GM21381 (cell line): ENCODE measurements around the gene NUP50.

Source experiments
- ATAC-seq: cut with Tn5 transposase; IDR thresholded peaks from one replicate; pipeline ENCODE4 v1.9.1; 2021; ENCODE audit warnings: mild to moderate bottlenecking, moderate library complexity; ENCODE audit not compliant: unreplicated experiment

NUP50 gene

DNA sequence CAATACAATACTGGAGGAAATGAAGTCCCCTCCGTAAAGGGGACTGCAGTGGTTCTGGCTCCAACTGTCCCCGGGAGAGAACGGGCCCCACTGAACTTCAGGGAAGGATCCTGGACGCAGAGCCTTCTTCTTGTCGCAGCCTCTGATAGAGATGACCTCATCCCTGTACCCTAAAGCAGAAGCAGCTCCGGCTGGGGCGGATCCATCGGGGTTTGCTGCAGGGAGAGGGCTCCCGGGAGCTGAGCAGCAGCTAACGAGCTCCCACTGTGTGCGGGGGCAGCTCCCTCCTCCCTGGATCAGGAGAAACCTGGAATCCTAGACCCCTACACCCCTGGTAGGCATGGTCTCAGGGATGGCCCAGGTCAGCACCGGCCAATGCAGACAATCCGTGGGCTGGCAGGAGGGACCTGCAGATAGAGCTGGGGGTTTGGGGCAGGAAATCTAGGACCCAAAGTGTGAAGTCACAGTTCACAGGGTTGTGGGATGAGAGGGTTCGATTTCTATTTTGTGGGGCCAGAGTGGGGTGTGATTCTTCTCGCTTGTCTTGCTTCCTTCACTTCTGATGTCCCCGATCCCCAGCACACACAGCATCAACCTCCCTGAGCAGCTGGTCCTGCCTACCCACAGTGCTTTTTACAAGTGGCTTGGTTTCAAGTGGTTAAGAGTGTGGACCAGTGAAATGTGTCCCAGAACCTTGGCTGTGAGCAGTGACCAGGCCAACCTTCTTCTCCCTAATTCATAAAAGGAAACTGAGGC is 64.1 kb downstream of the NUP50 start:
- no peak for ATAC-seq

DNA sequence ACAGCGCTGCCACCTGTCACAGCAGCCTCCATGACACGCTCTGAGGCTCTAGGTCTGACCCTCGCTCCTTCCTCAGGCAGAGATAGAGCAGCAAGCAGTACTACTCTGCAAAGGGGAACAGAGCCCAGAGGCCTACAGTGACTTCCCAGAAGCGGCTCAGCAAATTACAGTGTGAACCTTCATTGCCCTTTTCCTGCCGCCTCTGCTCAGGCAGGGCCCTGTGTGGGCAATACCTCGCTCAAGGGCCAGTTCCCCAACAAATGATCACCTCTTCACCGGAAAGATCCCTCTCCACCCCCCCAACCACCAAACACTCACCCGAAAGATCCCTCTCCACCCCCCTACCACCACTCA is 64.7 kb downstream of the NUP50 start:
- ATAC-seq, result no peak

DNA sequence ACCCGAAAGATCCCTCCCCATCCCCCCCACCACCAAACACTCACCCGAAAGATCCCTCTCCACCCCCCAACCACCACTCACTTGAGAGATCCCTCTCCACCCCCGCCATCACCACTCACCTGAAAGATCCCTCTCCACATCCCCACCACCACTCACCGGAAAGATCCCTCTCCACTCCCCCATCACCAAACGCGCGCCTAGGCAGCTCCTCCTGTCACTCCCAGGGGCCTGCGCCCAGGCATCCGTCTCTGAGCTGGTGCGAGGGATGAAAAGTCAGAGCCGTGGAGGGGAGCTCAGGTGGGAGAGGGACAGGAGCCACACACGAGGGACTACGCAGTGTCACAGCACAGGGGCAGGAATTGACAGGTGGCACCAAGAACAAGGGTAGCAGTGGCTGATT is 65.5 kb downstream of the NUP50 start:
- no peak for ATAC-seq

DNA sequence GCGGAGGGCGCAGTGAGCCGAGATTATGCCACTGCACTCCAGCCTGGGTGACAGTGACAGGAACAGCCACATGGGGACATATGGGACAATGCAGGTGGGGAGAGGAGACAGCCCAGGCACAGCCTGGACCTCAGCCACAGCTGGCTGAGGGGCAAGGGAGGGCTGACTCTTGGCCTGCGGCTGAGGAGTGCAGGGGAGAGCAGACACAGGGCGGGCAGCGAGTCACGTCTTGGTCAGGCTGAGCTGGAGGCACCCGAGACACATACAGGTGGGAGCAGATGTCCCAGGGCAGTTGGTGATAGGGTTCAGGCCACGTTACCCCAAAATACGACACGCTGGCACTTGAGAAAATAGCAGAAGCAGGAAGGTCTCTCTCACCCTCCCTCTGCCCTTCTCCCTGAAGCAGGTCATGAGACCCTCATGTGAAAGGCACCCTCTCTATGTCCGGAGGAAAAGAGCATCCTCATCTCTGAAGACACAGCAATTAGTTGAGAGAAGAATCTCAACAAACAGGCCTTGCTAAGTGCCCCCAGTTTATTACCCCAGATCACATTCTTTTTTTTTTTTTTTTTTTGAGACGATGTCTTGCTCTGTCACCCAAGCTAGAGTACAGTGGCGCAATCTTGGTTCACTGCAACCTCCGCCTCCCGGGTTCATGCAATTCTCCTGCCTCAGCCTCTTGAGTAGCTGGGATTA is 66.4 kb downstream of the NUP50 start:
- no peak for ATAC-seq

DNA sequence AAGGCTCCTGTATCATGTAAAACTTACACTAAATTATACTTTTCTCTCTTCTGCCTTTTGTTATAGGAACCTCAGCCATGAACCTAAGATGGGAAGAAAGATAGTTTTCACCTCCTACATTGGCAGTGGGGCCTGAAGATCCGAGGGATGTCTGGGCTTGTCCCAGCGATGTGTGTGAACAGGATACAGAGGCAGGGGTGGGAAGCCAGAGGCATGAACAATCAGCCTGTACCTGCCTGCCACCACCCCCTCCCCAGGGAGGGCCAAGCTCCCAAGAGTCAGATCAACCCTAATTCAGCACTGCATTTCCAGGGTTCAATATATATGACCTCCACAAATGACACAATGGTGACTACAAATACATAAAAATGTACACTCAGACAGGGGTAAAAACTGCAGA is 67.6 kb downstream of the NUP50 start:
- ATAC-seq, result no peak

DNA sequence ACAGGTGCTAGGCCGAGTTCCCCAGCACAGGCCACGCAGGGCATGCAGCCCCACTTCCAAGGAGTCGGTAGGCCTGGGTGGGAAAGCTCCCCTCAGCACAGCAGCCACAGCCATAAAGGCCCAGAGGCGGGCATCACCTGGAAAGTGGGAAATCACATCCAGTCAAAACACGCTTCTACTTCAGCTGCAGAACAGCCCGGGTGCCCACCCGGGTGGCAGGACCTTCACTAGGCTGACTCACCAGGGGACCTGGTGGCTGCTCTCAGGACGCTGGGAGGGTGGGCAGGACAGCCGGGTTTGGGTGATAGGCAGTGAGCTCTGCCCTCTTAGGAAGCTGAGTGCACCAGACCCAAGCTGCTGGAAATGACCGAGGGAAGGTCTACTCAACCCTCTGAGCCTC is 69.7 kb downstream of the NUP50 start:
- ATAC-seq, result no peak

DNA sequence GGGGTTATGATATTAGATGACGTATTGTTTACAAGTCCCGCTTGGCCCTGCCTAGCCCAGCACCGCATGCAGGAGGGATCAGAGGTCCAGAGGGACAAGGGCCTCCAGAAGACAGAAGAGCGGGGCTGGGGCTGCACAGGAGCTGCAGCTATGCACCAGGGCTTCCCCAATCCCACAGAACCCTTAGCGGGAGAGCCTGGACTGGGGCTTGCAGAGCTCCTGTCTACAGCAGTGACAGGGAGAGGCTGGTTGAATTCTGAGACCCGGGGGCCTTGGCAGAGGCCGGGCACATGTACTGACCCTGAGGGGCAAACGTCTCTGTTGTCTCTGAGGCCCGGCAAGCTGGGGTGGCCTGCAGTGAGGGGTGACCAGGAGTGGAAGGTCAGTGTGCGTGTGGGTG is 70.1 kb downstream of the NUP50 start:
- ATAC-seq, result no peak

DNA sequence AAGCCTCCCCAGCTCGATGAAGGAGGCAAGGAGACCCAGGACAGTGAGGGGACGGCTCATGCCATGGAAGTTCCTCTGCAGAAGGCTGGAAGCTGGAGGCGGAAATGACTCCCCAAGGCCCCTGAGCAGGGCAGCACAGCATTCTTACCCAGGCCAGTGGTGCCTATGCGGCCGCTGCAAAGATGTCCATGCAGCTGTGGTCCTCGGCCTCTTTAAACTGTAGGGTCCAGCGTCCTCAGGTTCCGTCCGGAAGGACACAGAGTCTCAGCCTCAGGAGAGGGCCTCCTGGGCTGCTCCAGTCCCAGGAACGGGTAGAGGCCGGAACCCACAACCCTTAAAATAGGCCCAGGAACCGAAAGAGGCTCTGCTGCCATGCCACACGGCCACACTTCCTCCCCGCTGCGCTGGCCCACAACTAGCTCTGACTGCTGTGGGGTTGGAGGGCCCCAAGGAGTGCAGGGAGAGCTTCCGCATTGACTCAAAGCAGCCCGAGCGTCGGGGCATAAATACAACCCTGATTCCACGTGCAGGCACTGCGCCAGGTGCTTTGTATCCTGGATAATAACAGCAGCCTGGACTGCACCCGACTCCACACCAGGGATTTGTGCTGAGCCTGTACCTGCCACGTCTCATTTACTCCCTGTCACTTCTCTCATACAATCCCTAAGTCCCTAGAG is 71.5 kb downstream of the NUP50 start:
- peak; percentile 61 for ATAC-seq

DNA sequence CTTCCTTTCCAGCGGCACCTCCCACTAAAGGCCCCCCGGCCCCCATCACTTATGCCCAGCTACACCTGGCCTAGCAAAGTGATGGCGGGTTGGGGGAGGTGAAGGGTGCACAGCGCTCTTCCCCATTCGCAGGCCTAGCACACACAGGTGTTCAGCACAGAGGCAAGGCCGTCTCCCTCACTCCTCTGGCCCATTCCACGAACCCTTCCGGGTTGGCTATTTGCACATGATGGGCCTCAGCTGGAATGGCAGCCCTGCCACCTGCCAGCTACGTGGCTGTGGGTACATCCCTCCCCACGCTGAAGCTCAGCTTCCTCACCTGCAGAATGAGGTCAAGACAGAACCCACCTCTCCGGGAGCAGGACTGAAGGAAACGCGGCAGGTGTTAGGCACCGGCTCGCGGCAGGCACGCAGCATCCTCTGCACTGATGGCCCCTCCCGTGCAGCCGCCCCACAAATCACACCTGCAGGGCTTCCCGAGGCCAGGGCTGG is 72.2 kb downstream of the NUP50 start:
- ATAC-seq, result peak; percentile 7

DNA sequence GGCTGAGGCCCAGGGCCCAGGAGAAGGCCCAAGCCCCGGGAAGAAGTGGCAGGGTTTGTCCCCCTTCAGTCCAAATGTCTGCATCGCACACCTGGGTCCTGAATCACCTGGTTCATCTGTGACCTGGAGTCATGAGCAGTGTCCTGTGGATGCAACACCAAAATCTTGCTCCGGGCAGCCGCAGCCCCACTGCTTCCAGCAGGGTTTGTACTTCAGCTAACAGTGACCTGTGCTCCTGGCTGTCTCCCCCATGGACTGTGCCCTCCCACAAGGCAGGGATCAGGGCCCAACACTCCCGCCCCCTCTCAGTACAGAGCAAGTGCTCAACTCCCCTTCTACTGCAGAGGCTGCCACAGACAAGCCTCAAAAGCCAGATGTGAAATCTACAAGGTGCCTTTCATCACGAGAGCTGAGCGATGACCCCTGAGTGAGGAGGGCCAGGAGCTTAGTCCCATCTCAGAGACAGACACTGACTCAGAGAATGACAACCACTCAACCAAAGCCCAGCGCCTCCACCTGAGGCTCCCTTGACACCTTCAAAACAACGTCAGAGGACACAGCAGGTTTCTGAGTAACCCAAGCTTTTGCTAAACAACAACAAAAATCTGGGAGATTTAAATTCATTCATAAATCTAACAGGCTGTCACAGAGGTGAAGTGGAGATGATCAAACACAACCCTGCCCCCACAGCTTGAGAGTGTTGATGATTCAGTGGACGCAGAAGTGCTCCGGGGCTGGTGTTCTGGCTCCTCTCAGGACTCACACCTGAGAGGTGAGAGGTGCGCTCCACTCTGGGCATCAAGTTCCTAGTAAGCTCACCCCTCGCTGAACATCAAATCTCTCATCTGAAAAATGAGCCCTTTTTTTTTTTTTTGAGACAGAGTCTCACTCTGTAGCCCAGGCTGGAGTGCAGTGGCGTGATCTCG is 73.6 kb downstream of the NUP50 start:
- ATAC-seq, result no peak
